NCI-H82 (cell line): ENCODE data around the gene TXK.
"Not testable (repeated sequence)": the region's sequence is repeated elsewhere in the genome, so short reads cannot be mapped to it uniquely, and the experiment has no call there.

Source experiments
- DNase-seq: peaks from one replicate; lab custom pipeline; 2025; lab: John Stamatoyannopoulos, UW

TXK gene

GRCh38 chr4:48134081-48134480, at the start of gene TXK:
TXK (minus strand) TSS chr4:48134250; CDS start chr4:48134170, 80 bp downstream.
- no peak for DNase-seq

- DNase-seq: no peak
Measured at GRCh38 chr4:48180234-48180633, 46.2 kb upstream of the TXK start.

- peak; percentile 3 for DNase-seq
Measured at GRCh38 chr4:48178931-48179330, 44.9 kb upstream of the TXK start.

GRCh38 chr4:48175806-48176205, 41.8 kb upstream of the TXK start:
- DNase-seq: no peak

GRCh38 chr4:48175328-48175727, 41.3 kb upstream of the TXK start:
- no peak for DNase-seq

GRCh38 chr4:48173056-48173991, 39.3 kb upstream of the TXK start:
- DNase-seq: peak; percentile 1

- DNase-seq: no peak
Measured at GRCh38 chr4:48172651-48173050, 38.6 kb upstream of the TXK start.

GRCh38 chr4:48169636-48170035, 35.6 kb upstream of the TXK start:
- DNase-seq: no peak

GRCh38 chr4:48167538-48168263, 33.7 kb upstream of the TXK start:
- DNase-seq: no peak

- DNase-seq: not testable (repeated sequence)
Measured at GRCh38 chr4:48164561-48164960, 30.5 kb upstream of the TXK start.

GRCh38 chr4:48163746-48164145, 29.7 kb upstream of the TXK start:
- DNase-seq: no peak

- no peak for DNase-seq
Measured at GRCh38 chr4:48162162-48162561, 28.1 kb upstream of the TXK start.

- DNase-seq: no peak
Measured at GRCh38 chr4:48157271-48157670, 23.2 kb upstream of the TXK start.

- DNase-seq: no peak
Measured at GRCh38 chr4:48156423-48156822, 22.4 kb upstream of the TXK start.

GRCh38 chr4:48153791-48154550, 19.9 kb upstream of the TXK start:
- DNase-seq: no peak

- no peak for DNase-seq
Measured at GRCh38 chr4:48152259-48152658, 18.2 kb upstream of the TXK start.

GRCh38 chr4:48149827-48150370, 15.8 kb upstream of the TXK start:
- DNase-seq: no peak

- DNase-seq: no peak
Measured at GRCh38 chr4:48147621-48148020, 13.6 kb upstream of the TXK start.

GRCh38 chr4:48141048-48141447, 7.0 kb upstream of the TXK start:
- DNase-seq: peak; percentile 64

- no peak for DNase-seq
Measured at GRCh38 chr4:48139691-48140090, 5.6 kb upstream of the TXK start.

- no peak for DNase-seq
Measured at GRCh38 chr4:48138936-48139335, 4.9 kb upstream of the TXK start.

GRCh38 chr4:48138511-48138910, 4.5 kb upstream of the TXK start:
- DNase-seq: no peak
